Left ventricle myocardium superior (tissue), 1 donor: Measurements from ENCODE around the gene RASA3. TPM values are rescaled to one million over a fixed set of nuclear protein-coding genes. Genes with fewer than 3 reads are reported as not detected.

Experiments
- ATAC-seq: fragments of 200-7000 bp; cut with Tn5 transposase; one replicate; pipeline ENCODE4 v1.9.1; 2020; ENCODE audit warnings: mild to moderate bottlenecking, moderate library complexity
- DNase-seq: peaks from one replicate; pipeline ENCODE4 v3.0.0-alpha.2; 2020
- intact Hi-C: fragments of 100-400 bp; cut with micrococcal nuclease; formaldehyde crosslinking; loops from one replicate; pipeline ENCODE4 v1.11.0; 2022
- total RNA-seq: library from RNA; stranded (reverse); fragmentation: NEBNext Ultra II Directional; extraction: Animal tissue kit (Norgen Biotek cat#: 25700); gene quantifications from one replicate; pipeline ENCODE4 v1.2.1, GENCODE V29; 2021
- donor health status: DM: no; HTN: yes; CAD: no; lungs with severe emphysema.

Gene RASA3
- total RNA-seq, 1 donor from 2014 or later, result 12.3 TPM

DNA sequence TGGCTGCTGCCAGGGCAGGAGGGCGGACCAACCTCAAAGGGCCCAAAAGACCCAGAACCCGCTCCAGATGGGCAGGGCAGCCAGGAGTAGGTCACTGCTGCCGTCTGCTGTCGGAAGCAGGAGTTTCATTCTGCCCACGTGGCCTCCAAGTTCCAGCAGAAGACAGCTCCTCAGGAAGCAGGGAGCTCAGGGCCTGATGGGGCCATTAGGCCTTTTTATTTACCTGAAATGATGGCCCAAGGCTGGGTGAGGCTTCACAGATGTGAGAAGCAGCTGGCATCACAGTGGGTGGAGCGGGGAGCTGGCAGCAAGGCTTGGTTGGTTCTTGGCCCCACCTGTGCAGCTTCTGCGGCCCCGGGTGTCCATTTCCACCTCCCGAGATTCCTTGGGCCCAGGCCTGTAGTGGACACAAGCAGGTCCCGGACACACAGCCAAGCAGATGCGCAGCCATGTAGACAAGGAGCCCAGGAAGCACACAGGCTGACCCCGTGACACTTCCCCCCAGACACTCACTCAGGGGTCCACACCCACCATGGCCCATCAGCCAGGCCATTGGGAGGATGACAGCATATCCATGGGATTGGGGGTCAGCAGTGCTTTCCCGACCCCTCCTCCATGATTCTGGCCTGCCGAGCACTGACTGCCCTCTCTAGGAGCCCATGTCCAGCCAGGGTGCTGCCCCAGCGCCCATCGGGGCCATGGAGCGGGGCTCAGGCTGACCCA, 185.0 kb downstream of the RASA3 start:
- DNase-seq (peak; percentile 72), ATAC-seq (peak; percentile 50)
- intact Hi-C loops, result loop anchor here (5.0 kb wide), 1 partner anchor 280 kb away; no protein-coding TSS in a partner anchor

DNA sequence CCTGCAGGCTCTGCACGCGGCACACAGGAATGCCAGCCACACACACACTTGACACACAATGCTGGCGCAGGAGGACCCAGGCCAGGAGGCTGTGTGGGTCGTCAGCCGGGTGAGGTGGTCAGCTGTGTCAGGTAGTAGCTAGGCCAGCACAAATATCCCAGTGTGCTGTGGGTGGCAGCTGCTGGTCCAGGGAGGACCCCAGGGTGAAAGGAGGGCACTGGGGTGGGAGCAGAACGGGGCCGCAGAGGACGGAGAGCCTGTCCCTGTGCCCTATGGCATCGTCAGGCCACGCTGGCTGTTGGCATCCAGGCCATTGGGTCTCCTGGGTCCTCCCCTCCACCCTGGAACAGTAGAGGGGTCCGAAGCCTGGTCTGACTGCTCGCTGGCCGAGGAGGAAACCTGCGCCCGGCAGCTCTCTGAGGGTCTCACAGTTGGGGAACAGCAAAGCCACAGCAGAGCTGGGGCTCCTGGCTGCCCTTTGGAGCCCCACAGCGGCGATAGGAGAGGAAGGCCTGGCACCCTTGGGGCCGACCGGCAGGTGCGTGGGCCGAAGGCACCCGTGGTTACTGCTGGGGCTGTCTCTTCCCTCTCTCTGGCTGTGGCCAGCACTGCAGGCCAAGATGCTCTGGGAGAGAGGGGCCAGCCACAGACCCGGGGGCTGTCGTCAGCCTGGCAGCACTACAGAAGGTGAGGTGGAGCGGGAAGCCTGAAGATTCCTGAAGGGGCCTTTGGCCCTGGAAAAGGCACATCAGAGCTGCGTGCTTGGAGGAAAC, 185.8 kb downstream of the RASA3 start:
- intact Hi-C loops, result loop anchor here (5.0 kb wide), 1 partner anchor 281 kb away; no protein-coding TSS in a partner anchor
- no peak for ATAC-seq
- peak; percentile 19 for DNase-seq

DNA sequence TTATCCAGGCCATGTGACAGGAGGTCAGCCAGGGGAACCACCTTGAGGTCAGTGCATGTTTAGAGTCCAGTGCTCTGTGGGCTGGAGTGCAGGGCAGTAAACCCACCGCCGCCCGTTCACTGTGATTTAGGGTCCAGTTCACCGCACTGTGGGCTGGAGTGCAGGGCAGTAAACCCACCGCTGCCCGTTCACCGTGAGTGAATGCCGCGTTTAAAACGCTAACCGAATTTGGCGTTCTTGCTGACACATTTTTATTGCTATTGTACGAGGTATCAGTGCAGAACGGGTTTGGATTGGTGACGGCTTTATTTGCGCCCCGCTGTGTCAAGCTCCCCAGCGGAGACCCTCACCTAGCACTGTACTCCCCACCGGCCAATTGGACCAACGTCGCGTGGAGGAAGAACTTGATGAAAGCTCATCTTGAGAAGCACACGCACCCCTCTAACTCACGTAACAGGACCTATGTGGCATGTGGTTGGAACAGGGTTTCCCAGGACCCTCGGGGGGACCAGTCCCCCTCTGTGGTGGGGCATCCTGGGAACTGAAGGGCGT, 186.5 kb downstream of the RASA3 start:
- ATAC-seq (no peak), DNase-seq (peak; percentile 18)
- intact Hi-C loops, result loop anchor here (5.0 kb wide), 1 partner anchor 281 kb away; no protein-coding TSS in a partner anchor

DNA sequence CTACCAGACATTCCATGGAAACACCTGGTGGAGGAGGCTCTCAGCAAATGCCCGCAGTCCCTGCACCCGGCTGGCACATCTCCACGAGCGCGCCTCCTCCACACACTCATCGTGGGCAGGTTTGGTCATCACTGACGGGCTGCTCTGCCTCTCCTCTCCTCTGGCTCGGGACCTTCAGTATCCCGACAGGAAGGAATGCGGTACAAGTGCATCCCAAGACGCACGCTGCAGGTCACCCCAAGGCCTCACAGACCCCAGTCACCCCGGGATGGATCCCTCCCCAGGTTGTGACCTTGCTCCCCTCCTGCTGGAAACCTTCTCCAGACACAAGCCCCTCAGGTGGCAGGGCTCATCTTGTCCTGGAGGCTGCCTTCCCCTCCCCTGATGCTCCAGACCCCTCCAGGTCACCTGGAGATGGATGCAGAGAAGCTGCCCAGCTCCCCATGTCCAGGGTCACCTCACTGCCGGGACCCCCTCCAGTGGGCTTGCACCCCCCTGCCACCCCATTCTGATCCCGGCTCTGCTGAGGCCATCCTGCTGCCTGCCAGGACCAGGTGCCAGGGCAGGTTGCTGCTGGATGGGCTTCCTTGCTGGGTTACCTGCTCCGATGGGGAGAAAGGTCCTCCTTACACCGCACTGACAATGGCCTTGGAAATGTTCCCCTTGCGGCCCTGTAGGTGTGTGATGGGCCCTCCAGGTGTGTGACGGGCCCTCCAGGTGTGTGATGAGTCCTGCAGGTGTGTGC, 188.4 kb downstream of the RASA3 start:
- DNase-seq (peak; percentile 23), ATAC-seq (no peak)
- intact Hi-C loops, result no loop called here

DNA sequence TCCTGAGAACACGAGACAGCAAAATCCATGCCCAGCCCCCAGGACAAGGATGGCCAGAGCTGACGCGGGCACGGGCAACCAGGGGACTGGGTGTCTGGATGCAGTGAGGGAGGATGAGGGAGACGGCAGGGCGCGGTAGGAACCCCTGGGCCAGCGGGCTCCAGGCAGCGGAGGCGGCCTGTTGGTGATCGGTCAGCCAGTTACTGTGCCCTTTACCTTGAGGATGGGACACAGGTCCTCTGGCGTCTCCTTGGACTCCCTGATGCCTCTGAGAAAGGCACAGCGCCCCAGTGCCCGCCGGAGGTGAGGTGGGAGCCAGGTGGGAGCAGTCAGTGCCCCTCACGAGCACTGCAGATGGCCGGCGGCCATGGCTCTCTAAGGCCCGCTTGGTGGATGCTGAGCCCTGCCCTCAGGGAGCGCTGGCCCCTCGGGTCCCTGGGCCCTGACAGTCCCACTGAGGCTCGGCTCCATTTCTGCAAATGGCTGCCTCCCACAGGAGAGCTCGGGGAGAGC, 189.8 kb downstream of the RASA3 start:
- DNase-seq, result peak; percentile 25
- ATAC-seq, result no peak
- intact Hi-C loops, result no loop called here

DNA sequence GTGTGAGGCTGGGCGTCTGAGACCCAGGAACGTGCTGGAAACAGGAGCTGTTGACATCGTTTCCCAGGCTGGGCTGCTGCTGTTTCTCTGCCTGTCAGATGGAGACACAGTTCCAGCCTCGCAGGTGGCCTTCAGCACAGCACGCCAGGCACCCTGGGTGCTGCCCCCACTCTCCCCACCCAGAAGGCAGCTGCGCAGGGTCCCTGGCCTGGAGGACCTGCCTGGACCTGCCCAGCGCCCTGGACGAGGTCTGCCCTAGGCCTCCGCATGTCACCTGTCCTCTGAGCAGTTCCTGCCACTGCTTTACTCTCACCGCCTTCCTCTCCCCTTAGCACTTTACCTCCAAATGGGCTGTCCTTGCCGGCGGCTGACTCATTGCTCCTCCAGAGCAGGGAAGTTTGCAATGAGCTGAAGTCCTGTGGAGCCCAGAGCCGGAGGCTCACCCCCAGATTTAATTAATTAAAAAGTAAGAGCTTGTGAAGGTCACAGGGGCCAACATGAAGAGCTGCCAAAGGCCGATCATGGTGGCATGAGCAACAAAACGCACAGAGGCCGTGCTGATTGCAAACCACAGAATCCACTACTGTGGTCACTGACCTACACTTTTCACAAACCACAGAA, 190.7 kb downstream of the RASA3 start:
- intact Hi-C loops, result no loop called here
- DNase-seq, result peak; percentile 8
- ATAC-seq, result no peak

DNA sequence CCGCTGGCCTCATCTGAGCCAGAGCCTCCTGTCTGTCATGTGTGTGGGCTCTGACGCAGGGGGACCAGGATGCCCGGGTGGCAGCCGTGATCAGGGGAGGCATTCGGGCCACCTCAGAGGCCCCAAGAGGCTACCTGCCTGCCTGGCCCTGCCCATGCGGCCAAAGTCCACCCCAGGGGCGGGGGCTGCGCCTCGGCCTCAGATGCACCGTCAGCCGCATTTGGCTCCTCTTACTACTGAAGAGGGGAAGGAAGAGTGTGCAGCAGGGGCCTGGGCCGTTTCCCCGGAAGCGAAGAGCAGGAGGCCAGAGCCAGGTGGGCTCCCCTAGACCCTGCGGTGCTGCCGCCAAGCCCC, 192.5 kb downstream of the RASA3 start:
- DNase-seq, result no peak
- intact Hi-C loops, result no loop called here

DNA sequence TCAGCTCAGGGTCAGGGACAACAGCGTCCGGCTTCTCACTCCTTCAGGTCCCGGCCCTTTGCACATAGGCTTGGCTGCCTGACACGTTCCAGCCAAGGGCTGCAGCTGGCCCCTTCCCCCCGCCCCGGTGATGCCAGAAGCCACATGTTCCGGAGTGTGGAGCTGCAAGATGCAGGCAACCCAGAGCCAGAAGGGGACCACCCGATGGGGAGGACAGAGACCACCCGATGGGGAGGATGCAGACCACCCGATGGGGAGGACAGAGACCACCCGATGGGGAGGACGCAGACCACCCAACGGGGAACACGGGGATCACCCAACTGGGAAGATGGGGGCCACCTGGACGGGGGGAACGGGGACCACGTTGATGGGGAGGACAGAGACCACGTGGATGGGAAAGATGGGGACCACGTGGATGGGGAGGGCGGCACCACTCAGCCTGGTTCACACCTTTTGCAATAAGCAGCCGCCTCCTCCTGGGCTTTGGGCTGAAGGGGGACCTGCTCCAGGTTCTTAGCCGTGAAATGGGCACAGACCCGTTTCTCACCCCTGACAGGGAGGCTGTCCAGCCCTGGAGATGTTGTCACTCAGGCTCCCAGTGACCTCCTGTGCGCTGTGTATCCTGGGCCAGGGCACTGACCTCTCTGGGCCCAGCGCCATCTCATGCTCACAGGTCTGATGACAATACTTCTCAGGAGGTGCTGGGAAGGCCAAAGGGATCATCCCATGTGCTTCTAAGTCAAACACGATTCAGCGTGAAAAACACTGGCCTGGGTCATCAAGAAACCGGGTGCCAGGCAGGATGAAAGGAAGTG, 193.1 kb downstream of the RASA3 start:
- ATAC-seq (peak; percentile 29), DNase-seq (no peak)
- intact Hi-C loops, result no loop called here

More for the DNA sequence above, 192.5 kb downstream of the RASA3 start:
- ATAC-seq, result no peak

DNA sequence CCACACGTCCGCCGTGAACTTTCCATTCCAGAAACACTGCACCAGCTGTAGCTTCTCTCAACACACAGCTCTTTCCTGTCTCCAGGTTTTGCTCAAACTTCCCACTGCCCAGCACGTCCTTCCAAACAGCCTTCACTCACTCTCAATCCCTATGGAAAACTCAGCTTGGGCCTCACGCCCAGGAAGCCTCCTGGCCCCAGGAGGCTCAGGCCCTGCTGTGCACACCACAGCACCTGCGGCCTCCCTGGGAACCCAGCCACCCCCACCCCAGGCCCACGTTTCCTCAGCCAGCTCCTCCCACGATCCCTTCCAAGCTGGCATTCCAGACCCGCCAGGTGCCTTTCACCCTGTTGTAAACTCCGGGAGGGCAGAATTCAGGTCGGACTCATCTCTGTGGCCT, 193.7 kb downstream of the RASA3 start:
- DNase-seq (no peak), ATAC-seq (peak; percentile 64)
- intact Hi-C loops, result no loop called here

DNA sequence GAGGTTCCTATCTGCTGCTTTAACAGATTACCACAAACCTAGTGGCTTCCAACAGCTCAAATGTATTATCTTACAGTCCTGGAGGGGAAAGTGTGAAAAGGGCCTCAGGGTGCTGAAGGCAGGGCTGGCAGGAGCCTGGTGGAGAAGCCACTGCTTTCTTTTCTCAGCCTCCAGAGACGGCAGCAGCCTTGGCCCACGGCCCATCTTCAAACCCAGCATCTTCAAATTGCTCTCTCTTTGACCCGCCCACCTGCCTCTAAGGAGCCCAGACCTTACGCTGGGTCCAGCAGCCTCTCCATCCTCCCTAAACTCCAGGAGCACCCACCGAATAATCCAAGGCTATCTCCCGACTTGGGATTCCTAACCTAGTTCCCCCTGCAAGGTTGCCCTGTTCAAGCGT, 194.2 kb downstream of the RASA3 start:
- intact Hi-C loops, result no loop called here
- DNase-seq (no peak), ATAC-seq (peak; percentile 11)

DNA sequence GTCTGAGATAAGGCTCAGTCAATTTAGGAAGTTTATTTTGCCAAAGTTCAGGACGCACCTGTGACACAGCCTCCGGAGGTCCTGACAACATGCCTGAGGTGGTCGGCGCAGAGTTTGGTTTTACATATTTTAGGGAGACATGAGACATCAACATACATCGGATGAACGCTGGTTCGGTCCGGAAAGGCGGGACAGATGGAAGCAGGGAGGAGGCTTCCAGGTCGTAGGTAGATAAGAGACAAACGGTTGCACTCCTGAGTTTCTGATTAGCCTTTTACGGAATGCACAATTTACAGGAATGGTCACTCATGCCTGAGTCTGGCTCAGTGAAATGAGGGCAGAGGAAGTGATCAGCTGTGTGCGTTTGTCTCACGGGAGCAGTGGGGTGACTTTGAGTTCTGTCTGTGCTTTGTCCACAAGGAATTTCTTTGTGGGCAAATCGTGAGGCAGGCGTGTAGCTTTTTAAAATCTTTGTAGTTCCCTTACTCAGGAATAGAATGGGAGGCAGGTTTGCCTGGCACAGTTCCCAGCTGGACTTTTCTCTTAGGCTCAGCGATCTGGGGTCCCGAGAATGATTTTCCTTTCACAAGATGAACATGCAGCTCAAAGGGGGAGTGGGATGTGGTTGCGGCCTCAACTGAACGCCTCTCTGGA, 194.8 kb downstream of the RASA3 start:
- peak; percentile 13 for DNase-seq
- ATAC-seq, result no peak
- intact Hi-C loops, result no loop called here

DNA sequence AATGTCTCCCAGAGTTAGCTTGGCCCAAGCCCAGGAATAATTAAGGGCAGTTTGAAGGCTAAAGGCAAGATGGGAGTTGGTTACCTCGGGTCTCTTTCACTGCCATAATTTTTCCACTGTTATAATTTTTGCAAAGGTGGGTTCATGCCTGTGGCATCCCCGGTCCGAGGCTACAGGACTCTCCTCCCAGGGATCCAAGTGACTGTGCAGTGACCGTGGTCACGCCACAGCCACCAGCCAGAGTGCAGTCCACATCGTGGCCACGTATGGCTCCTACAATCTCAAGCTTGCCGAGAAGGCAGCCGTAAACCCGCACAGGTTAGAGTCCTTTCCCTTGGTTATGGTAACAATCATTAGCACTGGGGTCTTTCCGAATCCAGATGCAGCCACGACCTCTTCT, 195.3 kb downstream of the RASA3 start:
- ATAC-seq (no peak), DNase-seq (peak; percentile 3)
- intact Hi-C loops, result no loop called here

DNA sequence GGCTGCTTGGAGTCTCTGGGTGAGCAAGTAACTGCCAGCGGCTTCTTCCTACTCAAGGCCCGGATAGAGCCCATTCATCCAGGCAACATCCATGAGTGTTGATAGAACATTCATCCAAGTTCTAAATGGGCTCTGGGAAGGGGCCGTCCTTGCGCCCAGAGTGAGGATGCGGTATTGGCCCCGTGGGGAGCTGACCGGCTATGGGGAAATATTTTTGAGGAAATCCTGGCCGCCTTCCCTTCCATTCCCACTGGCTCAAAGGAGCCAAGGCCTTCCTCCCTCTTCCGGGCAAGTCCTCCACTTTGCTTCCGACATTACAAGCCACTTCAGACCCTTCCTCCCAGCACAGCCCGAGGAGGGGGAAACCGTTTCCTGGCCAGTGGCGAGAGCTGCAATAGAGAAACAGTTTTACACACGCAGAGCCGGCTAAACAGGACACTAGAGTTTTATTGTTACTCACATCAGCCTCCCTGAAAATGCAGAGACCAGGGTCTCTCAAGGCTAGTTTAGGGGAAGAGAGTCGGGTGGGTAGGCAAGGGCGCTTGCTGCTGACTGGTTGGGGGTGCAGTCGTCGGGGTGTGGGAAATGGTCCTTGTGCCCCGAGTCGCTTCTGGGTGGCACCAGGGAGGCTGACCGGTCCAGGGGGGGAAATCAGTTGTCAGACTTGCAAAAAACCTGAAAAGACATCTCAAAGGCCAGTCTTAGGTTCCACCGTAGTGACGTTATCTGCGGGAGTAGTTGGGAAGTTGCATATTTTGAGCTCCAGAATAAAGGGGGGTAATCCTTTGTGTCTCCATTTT, 196.1 kb downstream of the RASA3 start:
- DNase-seq (no peak), ATAC-seq (no peak)
- intact Hi-C loops, result no loop called here

DNA sequence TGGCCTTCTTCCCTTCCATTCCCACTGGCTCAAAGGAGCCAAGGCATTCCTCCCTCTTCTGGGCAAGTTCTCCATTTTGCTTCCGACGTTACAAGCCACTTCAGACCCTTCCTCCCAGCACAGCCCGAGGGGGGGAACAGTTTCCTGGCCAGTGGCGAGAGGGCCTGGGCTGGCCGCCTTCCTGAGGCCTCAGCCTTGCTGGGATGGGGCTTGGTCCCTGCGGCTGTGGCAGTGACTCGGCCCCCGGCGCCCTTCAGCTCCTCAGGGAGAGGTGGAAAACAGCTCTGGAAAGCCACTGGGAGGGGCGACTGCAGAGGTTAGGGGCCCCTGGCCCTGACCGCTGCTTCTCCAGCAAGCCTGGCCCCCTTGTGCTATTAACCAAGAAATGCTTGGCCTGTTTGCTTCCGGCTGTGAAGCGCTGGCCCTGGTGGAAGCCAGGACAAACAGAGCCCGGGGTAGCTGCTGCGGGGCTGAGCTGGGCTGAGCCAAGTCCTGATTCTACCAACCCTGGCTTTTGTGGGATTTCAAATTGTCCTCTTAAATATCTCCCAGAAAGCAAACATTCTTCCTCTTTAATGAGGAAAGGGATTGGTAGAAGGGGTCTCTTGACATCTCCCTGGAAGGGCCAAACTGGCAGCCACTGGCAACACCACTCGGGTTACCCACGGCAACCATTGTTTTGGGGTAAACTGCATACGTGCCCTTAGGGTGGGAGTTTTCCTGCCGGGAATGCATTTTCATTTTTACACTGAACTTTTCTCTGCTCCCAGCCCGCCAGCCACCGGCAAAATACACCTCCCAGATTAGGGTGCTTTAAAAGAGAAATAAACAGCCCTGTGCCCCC, 197.2 kb downstream of the RASA3 start:
- peak; percentile 34 for DNase-seq
- intact Hi-C loops, result no loop called here
- ATAC-seq, result no peak

DNA sequence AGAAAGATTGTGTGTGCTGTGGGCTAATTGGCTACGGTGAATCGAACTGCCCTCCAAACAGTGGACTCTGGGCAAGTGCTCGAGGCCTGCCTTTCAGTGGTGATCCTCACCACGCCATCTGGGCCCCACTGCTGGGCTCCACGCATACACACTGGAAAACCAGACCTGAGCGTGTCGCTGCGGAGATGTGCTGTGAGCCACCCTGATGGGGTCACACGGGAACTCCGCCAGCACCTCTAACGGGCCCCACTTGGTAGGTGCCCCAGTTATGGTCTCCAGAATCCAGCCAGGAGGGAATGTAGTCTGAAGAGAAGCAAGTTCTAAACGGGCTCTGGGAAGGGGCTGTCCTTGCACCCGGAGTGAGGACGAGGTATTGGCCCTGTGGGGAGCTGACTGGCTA, 197.8 kb downstream of the RASA3 start:
- intact Hi-C loops, result no loop called here
- ATAC-seq (no peak), DNase-seq (peak; percentile 31)

DNA sequence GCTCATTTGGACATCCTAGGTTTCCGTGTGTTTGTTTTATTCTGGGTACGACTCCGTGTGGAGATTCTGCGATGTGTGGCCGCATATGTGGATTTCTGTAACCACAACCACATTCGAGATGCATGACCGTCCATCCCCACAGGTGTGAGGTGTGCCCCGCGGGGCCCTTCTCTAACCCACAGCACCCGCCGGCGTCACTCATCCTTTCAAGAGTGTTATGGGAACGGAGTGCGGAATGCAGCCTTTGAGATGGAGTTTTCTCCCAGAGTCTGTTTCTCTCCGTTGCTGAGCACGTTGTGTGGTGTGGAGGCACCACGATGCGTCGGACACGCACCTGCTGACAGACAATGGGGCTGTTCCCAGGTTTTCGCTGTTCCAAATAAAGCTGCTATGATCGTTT, 198.5 kb downstream of the RASA3 start:
- intact Hi-C loops, result no loop called here
- DNase-seq, result peak; percentile 6
- ATAC-seq, result no peak
